K562 (cell line): ENCODE data around the gene MRPL44. TPM values are rescaled to one million over a fixed set of nuclear protein-coding genes. Genes with fewer than 3 reads are reported as not detected.

Experiments
- ATAC-seq: fragments of 200-7000 bp; cut with Tn5 transposase; 3 replicates; pipeline ENCODE4 v1.9.1; 2020; ENCODE audit warnings: moderate library complexity
- BruUV-seq: library from RNA; stranded (reverse); fragments of 400-500 nt; replicated peaks from 2 replicates; lab custom pipeline; 2021; lab: Mats Ljungman, UMichigan
- CTCF ChIA-PET: fragments of 300-600 bp; formaldehyde crosslinking; extraction: SDS; loops from one replicate; lab custom pipeline; 2021; ENCODE audit warnings: low intra/inter-chr PET ratio; lab: Yijun Ruan, JAX
- POLR2A ChIA-PET: fragments of 300-600, 350-650 bp; sonication (Branson Sonifier 250); formaldehyde crosslinking; extraction: SDS; loops from one replicate; lab custom pipeline; 2021; ENCODE audit warnings: antibody characterized with exemption, inconsistent platforms; lab: Yijun Ruan, JAX
- DNase-seq, 4 experiments: peaks; one replicate each; pipeline versions ENCODE4 v3.0.0 to v3.0.0-alpha.2; 2011 to 2018; ENCODE audit warnings: low spot score in 3 of 4, mixed read lengths in 3 of 4; ENCODE audit errors: extremely low read depth in 1 of 4
- FAIRE-seq: peaks from 2 replicates; lab custom pipeline; 2011; peaks lifted over from hg19 to GRCh38; lab: Jason Lieb, UNC
- H2AFZ ChIP-seq: 2 replicates; pipeline ENCODE4 v1.6.0; 2011; ENCODE audit warnings: low read depth, low read length, control low read depth, inconsistent platforms
- H3K27ac ChIP-seq: fragments of 200-600 bp; 3 replicates; pipeline ENCODE4 v1.8.0; 2011; ENCODE audit warnings: low read depth, mild to moderate bottlenecking, control low read depth, inconsistent platforms, low read length, moderate library complexity, mixed read lengths; ENCODE audit errors: extremely low read depth
- H3K27me3 ChIP-seq, 2 experiments: fragments of 300-600 bp in 1 of 2; 2 replicates in 1 of 2; 3 replicates in 1 of 2; pipeline versions ENCODE4 v1.6.0 to v1.8.0; 2011; ENCODE audit warnings: inconsistent platforms in 2 of 2, low read length in 2 of 2, mild to moderate bottlenecking in 1 of 2, mixed read lengths in 1 of 2, moderate library complexity in 1 of 2; ENCODE audit not compliant: control insufficient read depth in 2 of 2, insufficient read depth in 2 of 2
- H3K36me3 ChIP-seq: fragments of 300-600 bp; 3 replicates; pipeline ENCODE4 v1.8.0; 2011; ENCODE audit warnings: mild to moderate bottlenecking, low read length, inconsistent platforms; ENCODE audit not compliant: control insufficient read depth, insufficient read depth
- H3K4me1 ChIP-seq, 2 experiments: fragments of 200-600 bp in 1 of 2; replicated peaks in 1 of 2; 2 replicates in 1 of 2; 3 replicates in 1 of 2; pipeline versions ENCODE4 v1.5.1 to v1.8.0; 2011; ENCODE audit warnings: inconsistent platforms in 2 of 2, low read length in 2 of 2, mild to moderate bottlenecking in 1 of 2, mixed read lengths in 1 of 2, moderate library complexity in 1 of 2; ENCODE audit not compliant: control insufficient read depth in 2 of 2, insufficient read depth in 2 of 2
- H3K4me2 ChIP-seq: 2 replicates; pipeline ENCODE4 v1.6.1; 2011; ENCODE audit warnings: low read length, control low read depth, inconsistent platforms, mixed read lengths; ENCODE audit not compliant: insufficient read depth
- H3K4me3 ChIP-seq: fragments of 200-600 bp; sonication (generic), shearing (Covaris generic); 2 replicates; pipeline ENCODE4 v1.5.1; 2016; ENCODE audit warnings: control low read depth, inconsistent platforms
- H3K79me2 ChIP-seq: fragments of 200-600 bp; 3 replicates; pipeline ENCODE4 v1.8.0; 2011; ENCODE audit warnings: low read length, inconsistent platforms; ENCODE audit not compliant: control insufficient read depth, insufficient read depth
- H3K9ac ChIP-seq, 2 experiments: 2 replicates each; pipeline versions ENCODE4 v1.6.0 to v1.6.1; 2011; ENCODE audit warnings: low read depth in 2 of 2, low read length in 2 of 2, control low read depth in 1 of 2, inconsistent platforms in 1 of 2, mild to moderate bottlenecking in 1 of 2, mixed read lengths in 1 of 2; ENCODE audit not compliant: insufficient read depth in 1 of 2
- H3K9me1 ChIP-seq: one replicate; pipeline ENCODE4 v1.6.0; 2011; ENCODE audit warnings: inconsistent platforms, mild to moderate bottlenecking, low read length, moderate library complexity; ENCODE audit not compliant: control insufficient read depth, insufficient read depth
- H3K9me3 ChIP-seq: replicated peaks from 2 replicates; pipeline ENCODE4 v1.5.1; 2011; ENCODE audit warnings: low read depth, low read length, inconsistent platforms; ENCODE audit not compliant: control insufficient read depth, insufficient read depth
- H4K20me1 ChIP-seq: replicated peaks from 2 replicates; pipeline ENCODE4 v1.6.1; 2011; ENCODE audit warnings: low read length, inconsistent platforms, mixed read lengths; ENCODE audit not compliant: control insufficient read depth, insufficient read depth
- CBFA2T3 ChIP-seq: fragments of 450-650 bp; IDR thresholded peaks from 2 replicates; pipeline ENCODE4 v1.6.1; 2017
- EP400 ChIP-seq: fragments of 450-650 bp; IDR thresholded peaks from 2 replicates; pipeline ENCODE4 v1.6.1; 2017; ENCODE audit warnings: antibody characterized with exemption, mild to moderate bottlenecking, moderate library complexity
- ERF ChIP-seq: fragments of 450-650 bp; formaldehyde crosslinking; IDR thresholded peaks from 2 replicates; pipeline ENCODE4 v1.4.0; 2020; ENCODE audit warnings: mild to moderate bottlenecking, mixed read lengths
- KLF13 ChIP-seq: fragments of 450-650 bp; IDR thresholded peaks from 2 replicates; pipeline ENCODE4 v1.6.1; 2016; ENCODE audit warnings: missing genetic modification characterization, low read depth, mild to moderate bottlenecking, missing compliant biosample characterization, moderate library complexity, borderline replicate concordance
- MEF2A ChIP-seq: IDR thresholded peaks from 2 replicates; pipeline ENCODE4 v1.6.1; 2011; ENCODE audit warnings: low read depth, mild to moderate bottlenecking, low read length, moderate library complexity; ENCODE audit not compliant: control insufficient read depth
- RNF2 ChIP-seq: sonication (generic); IDR thresholded peaks from 2 replicates; pipeline ENCODE4 v1.6.1; 2016
- WGBS: fragments of 100-300 bp; shearing (Covaris generic); methylation state at CpG from one replicate; pipeline ENCODE4 v1.1.6; 2016; ENCODE audit warnings: low coverage, mixed read lengths; ENCODE audit not compliant: insufficient coverage; ENCODE audit errors: missing lambda C conversion rate; 5-methylcytosine and 5-hydroxymethylcytosine counted together
- in situ Hi-C: fragments of 300-500 bp; cut with MboI; formaldehyde crosslinking; loops from 4 replicates; pipeline ENCODE4 v1.15.0; 2018; ENCODE audit warnings: inconsistent platforms, mixed read lengths
- intact Hi-C: fragments of 100-400 bp; cut with micrococcal nuclease; formaldehyde crosslinking; loops from 2 replicates; pipeline ENCODE4 v1.14.2; 2022
- polyA plus RNA-seq, 8 experiments: library from polyadenylated mRNA; depleted of rRNA in 4 of 8; stranded (reverse) in 5 of 8; unstranded in 3 of 8; fragments of >200 nt; fragmentation: Nextera tagmentation in 2 of 8; fragmentation: Illumina TruSeq in 1 of 8; extraction: Ambion mirVana in 2 of 8; extraction: Trizol in 1 of 8; gene quantifications; 2 replicates each; pipeline versions ENCODE4 v1.2.1 to v1.2.3, GENCODE V29; 2011 to 2014; ENCODE audit warnings: inconsistent platforms in 1 of 8, missing spikeins in 1 of 8
- total RNA-seq, 7 experiments: library from RNA; depleted of rRNA in 6 of 7; stranded (reverse); fragments of >200 nt in 6 of 7; fragmentation: Illumina TruSeq in 2 of 7; extraction: Trizol in 2 of 7; gene quantifications; 2 replicates each; pipeline versions ENCODE4 v1.2.1 to v1.2.3, GENCODE V29; 2011 to 2021; ENCODE audit warnings: low replicate concordance in 1 of 7
- TF ChIP-seq, protein P1 (sequence below): sonication (generic); formaldehyde crosslinking; IDR thresholded peaks from 2 replicates; pipeline ENCODE4 v1.9.0; 2022; ENCODE audit warnings: mild to moderate bottlenecking, missing genetic modification reagents

MRPL44 gene
- total and polyA plus RNA-seq, 9 of the 15 experiments (the other 6 are each of a cell fraction or from before 2014, with no cell fraction given): 10.4 to 26.0 (median 20.2) TPM

DNA sequence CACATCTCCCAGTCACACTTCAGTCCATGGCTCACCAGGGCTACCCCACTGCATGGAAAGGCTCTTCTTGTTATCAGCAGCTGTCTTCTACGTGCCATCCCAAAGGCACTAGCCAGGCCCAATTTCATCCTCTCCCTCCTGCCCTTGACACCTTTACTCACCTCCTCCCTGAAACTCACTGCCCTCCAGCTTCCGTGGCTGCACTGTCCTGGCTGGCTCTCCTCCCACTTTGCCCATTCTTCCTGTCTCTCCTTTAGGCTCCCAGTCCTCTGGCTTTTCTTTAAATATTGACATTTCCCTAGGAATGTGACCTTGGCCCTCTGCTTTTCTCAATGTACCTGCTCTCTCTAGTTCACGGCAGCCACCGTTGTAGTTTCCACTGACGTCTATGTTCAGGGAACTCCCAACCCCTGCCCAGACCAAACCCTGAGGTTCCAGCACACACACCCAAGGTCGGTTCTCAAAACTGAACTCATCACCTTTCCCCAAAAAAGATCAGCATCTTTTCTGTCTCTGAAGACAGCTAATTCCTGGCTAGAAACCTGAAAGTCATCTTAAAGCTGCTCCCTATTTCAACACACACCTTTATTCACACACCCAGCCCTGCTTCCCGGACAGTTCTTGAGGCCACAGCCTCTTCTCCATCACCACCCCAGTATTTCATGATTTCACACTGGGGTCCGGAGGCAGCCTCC, 48.8 kb upstream of the MRPL44 start:
- DNase-seq (no peak), ATAC-seq (no peak), FAIRE-seq (no peak)
- no peak overlapping the region for H3K4me3 ChIP-seq
- in situ Hi-C loops: no loop called here
- no peaks in the 10 kb centered on the region; a peak in 1 of 5 replicates for H3K4me1 ChIP-seq
- H4K20me1 ChIP-seq: 0 out of 2 replicates have a peak, but pooled peaks cover 5% of the 10 kb centered on the region
- CTCF ChIA-PET: no interaction called here
- intact Hi-C loops: no loop called here
- no peaks in the 10 kb centered on the region for H3K79me2 ChIP-seq
- H3K27me3 ChIP-seq: no peaks in the 10 kb centered on the region
- H3K9me1 ChIP-seq: no peaks in the 10 kb centered on the region
- H3K27ac ChIP-seq: no peak overlapping the region
- no peak for TF ChIP-seq MEF2A
- H3K36me3 ChIP-seq: no peaks in the 10 kb centered on the region
- no peak overlapping the region for H3K9ac ChIP-seq
- H3K4me2 ChIP-seq: no peak overlapping the region
- no peak overlapping the region for H2AFZ ChIP-seq
- BruUV-seq: no TSS peak
- WGBS: 75% methylated on average over 7 of the region's 8 CpGs
- no peaks in the 10 kb centered on the region for H3K9me3 ChIP-seq
- POLR2A ChIA-PET: interaction anchor here (1.2 kb wide), 1 partner anchor 9 kb away, joined by 3 read pairs; no protein-coding TSS in a partner anchor

DNA sequence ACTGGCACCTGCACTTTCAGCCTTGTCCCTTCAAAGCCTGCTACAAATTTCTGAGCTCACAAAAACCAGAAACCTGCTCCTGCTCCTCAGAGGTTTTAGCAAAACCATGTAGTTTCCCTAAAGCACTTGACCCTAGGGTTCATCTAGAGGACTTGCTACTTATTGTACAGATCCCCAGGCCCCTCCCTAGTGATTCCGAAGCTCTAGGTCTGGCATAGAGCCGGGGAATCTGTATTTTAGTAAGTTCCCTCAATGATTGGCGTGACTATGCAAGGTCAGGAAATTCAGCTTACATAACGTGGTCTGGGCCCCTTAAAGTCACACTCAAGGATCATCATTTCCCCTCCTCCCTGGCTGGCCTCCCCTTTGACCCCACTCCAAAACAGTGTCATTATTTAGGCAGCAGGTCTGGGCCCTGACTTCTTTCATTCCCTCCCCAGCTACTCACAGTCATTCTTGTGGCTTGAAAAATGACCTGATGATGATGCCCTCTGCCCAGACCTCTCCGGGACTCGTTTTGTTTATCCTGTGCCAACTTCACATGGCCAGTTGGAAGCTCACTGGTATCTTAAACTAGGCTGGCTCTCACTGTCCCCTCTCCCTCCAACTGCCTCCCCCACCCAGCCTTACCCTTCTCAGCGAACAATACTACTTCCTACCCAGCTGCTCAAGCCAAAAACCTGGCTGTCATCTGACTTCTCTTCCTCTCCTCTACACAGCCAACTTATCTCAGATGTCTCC, 48.1 kb upstream of the MRPL44 start:
- 68% methylated on average over 6 of the region's 7 CpGs for WGBS
- ATAC-seq (no peak), FAIRE-seq (no peak), DNase-seq (no peak)
- intact Hi-C loops: no loop called here
- TF ChIP-seq, protein P1, sequence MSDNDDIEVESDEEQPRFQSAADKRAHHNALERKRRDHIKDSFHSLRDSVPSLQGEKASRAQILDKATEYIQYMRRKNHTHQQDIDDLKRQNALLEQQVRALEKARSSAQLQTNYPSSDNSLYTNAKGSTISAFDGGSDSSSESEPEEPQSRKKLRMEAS: no peak
- TF ChIP-seq ERF (no peak), EP400 (no peak), RNF2 (no peak), KLF13 (no peak), CBFA2T3 (peak; percentile 76)
- BruUV-seq: no TSS peak
- no peaks in the 10 kb centered on the region for H3K9me1 ChIP-seq
- CTCF ChIA-PET: no interaction called here
- no peak overlapping the region for H3K9ac ChIP-seq
- in situ Hi-C loops: no loop called here
- H3K4me3 ChIP-seq: no peak overlapping the region
- H2AFZ ChIP-seq: no peak overlapping the region
- H3K27ac ChIP-seq: no peak overlapping the region
- POLR2A ChIA-PET: interaction anchor here (1.2 kb wide), 1 partner anchor 8 kb away, joined by 3 read pairs; no protein-coding TSS in a partner anchor
- H4K20me1 ChIP-seq: 0 out of 2 replicates have a peak, but pooled peaks cover 5% of the 10 kb centered on the region
- H3K9me3 ChIP-seq: no peaks in the 10 kb centered on the region
- no peaks in the 10 kb centered on the region; a peak in 1 of 5 replicates for H3K4me1 ChIP-seq
- no peaks in the 10 kb centered on the region for H3K27me3 ChIP-seq
- no peaks in the 10 kb centered on the region for H3K79me2 ChIP-seq
- no peaks in the 10 kb centered on the region for H3K36me3 ChIP-seq
- H3K4me2 ChIP-seq: no peak overlapping the region
